Spleen (tissue), 11 donors: ENCODE measurements around the gene AURKAIP1. TPM values are rescaled to one million over a fixed set of nuclear protein-coding genes. Genes with fewer than 3 reads are reported as not detected.

Experiments
- DNase-seq: peaks from one replicate; pipeline ENCODE4 v3.0.0-alpha.2; 2020
- H3K27ac ChIP-seq, 8 donors: fragments of 200-600 bp; sonication (generic) in 7 of 8; 1 replicate in 4 of 8; 2 replicates in 4 of 8; pipeline versions ENCODE4 v1.5.0 to v1.8.0; 2016 to 2021; ENCODE audit warnings: inconsistent platforms in 4 of 8, mild to moderate bottlenecking in 4 of 8, moderate library complexity in 1 of 8
- H3K27me3 ChIP-seq, 7 donors: fragments of 200-600 bp; sonication (generic) in 6 of 7; replicated peaks in 1 of 7; 1 replicate in 4 of 7; 2 replicates in 3 of 7; pipeline versions ENCODE4 v1.5.0 to v1.8.0; 2016 to 2021; ENCODE audit warnings: inconsistent platforms in 3 of 7, mild to moderate bottlenecking in 1 of 7
- H3K36me3 ChIP-seq, 6 donors: fragments of 200-600 bp; sonication (generic) in 5 of 6; 1 replicate in 4 of 6; 2 replicates in 2 of 6; pipeline versions ENCODE4 v1.5.0 to v1.8.0; 2016 to 2021; ENCODE audit warnings: inconsistent platforms in 2 of 6
- H3K4me1 ChIP-seq, 6 donors: fragments of 200-600 bp; sonication (generic) in 5 of 6; 1 replicate in 3 of 6; 2 replicates in 3 of 6; pipeline versions ENCODE4 v1.5.0 to v1.8.0; 2016 to 2021; ENCODE audit warnings: inconsistent platforms in 3 of 6
- H3K4me3 ChIP-seq, 8 donors: fragments of 200-600 bp; sonication (generic) in 7 of 8; 1 replicate in 4 of 8; 2 replicates in 4 of 8; pipeline versions ENCODE4 v1.5.0 to v1.8.0; 2016 to 2021; ENCODE audit warnings: inconsistent platforms in 4 of 8, mild to moderate bottlenecking in 4 of 8, moderate library complexity in 2 of 8
- H3K9me3 ChIP-seq, 8 donors: fragments of 200-600 bp; sonication (generic) in 7 of 8; 1 replicate in 4 of 8; 2 replicates in 4 of 8; pipeline versions ENCODE4 v1.5.0 to v1.8.0; 2016 to 2021; ENCODE audit warnings: inconsistent platforms in 4 of 8
- POLR2A ChIP-seq, 3 donors: fragments of 450-650 bp; IDR thresholded peaks; one replicate each; pipeline ENCODE4 v1.5.1; 2017; ENCODE audit warnings: antibody characterized with exemption in 3 of 3, mild to moderate bottlenecking in 1 of 3
- POLR2AphosphoS5 ChIP-seq, 3 donors: sonication (generic); formaldehyde crosslinking; IDR thresholded peaks; one replicate each; pipeline ENCODE4 v1.5.1; 2017; ENCODE audit warnings: antibody characterized with exemption in 3 of 3
- WGBS, 5 donors: extraction: QIAGEN DNeasy Blood & Tissue Kit in 3 of 5; methylation state at CpG; one replicate each; pipeline versions ENCODE4 v1.1.5 to v1.1.7; 2013 to 2018; 5-methylcytosine and 5-hydroxymethylcytosine counted together
- intact Hi-C: fragments of 100-400 bp; cut with DNase I; formaldehyde crosslinking; loops from one replicate; pipeline ENCODE4 v1.15.0; 2023; ENCODE audit warnings: low total_unique reads
- polyA plus RNA-seq, 3 donors: library from polyadenylated mRNA; stranded (reverse); fragments of 200-250 nt; gene quantifications; one replicate each; pipeline ENCODE4 v1.2.1, GENCODE V29; 2013
- total RNA-seq, 7 donors: library from RNA; depleted of rRNA in 3 of 7; stranded (reverse); fragments of >200 nt in 3 of 7; fragmentation: NEBNext Ultra II Directional in 4 of 7; extraction: Animal tissue kit (Norgen Biotek cat#: 25700) in 4 of 7; gene quantifications; one replicate each; pipeline versions ENCODE4 v1.1.0 to v1.2.1, GENCODE V29; 2016 to 2021
- TF ChIP-seq, protein P1 (sequence below), 11 experiments: fragments of 200-600 bp in 7 of 11; fragments of 450-650 bp in 4 of 11; sonication (generic) in 4 of 11; IDR thresholded peaks in 8 of 11; conservative IDR thresholded peaks in 3 of 11; 1 replicate in 7 of 11; 2 replicates in 4 of 11; pipeline versions ENCODE4 v1.4.0 to v1.8.0; 2016 to 2021; ENCODE audit warnings: antibody characterized with exemption in 11 of 11, inconsistent platforms in 4 of 11, mild to moderate bottlenecking in 1 of 11
- donor health status: healthy with polysubstance abuse.
- donor health status: DM: no; HTN: no; CAD: no; lungs with moderate emphysema.
- donor health status: DM: no; HTN: no; CAD: no.
- donor health status: Bipolar disorder and iron deficiency.
- donor health status: healthy.
- donor health status: DM: no; HTN: no; CAD: no.
- donor health status: DM: yes; HTN: yes; CAD: no.

Gene AURKAIP1
- total and polyA plus RNA-seq, 10 donors: 61.3 to 174 (median 80.0) TPM

- intact Hi-C loops: no loop called here
- H3K27ac ChIP-seq: no peak overlapping the region
- no peak for DNase-seq
- peaks cover 13 to 44% (median 30%) of the 10 kb centered on the region in 6 donors for H3K4me1 ChIP-seq
- no peaks in the 10 kb centered on the region for H3K9me3 ChIP-seq
- no peaks in the 10 kb centered on the region for H3K27me3 ChIP-seq
- no peak overlapping the region for H3K4me3 ChIP-seq
- H3K36me3 ChIP-seq: peaks cover 0 to 14% (median 0%) of the 10 kb centered on the region in 6 donors
- WGBS, 5 donors: 86 to 93% (median 87%) methylated on average over 6 to 12 of the region's 12 CpGs
- TF ChIP-seq POLR2A (IDR thresholded peaks at IDR 0.05) (no peak), POLR2AphosphoS5 (IDR thresholded peaks at IDR 0.05) (no peak)
- TF ChIP-seq, protein P1, sequence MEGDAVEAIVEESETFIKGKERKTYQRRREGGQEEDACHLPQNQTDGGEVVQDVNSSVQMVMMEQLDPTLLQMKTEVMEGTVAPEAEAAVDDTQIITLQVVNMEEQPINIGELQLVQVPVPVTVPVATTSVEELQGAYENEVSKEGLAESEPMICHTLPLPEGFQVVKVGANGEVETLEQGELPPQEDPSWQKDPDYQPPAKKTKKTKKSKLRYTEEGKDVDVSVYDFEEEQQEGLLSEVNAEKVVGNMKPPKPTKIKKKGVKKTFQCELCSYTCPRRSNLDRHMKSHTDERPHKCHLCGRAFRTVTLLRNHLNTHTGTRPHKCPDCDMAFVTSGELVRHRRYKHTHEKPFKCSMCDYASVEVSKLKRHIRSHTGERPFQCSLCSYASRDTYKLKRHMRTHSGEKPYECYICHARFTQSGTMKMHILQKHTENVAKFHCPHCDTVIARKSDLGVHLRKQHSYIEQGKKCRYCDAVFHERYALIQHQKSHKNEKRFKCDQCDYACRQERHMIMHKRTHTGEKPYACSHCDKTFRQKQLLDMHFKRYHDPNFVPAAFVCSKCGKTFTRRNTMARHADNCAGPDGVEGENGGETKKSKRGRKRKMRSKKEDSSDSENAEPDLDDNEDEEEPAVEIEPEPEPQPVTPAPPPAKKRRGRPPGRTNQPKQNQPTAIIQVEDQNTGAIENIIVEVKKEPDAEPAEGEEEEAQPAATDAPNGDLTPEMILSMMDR (IDR thresholded peaks at IDR 0.05 in 8 of 11, conservative IDR thresholded peaks at IDR 0.05 in 3 of 11): no peak
These were observed 29.0 kb downstream of the AURKAIP1 start for GRCh38 chr1:1345860-1346500.

DNA sequence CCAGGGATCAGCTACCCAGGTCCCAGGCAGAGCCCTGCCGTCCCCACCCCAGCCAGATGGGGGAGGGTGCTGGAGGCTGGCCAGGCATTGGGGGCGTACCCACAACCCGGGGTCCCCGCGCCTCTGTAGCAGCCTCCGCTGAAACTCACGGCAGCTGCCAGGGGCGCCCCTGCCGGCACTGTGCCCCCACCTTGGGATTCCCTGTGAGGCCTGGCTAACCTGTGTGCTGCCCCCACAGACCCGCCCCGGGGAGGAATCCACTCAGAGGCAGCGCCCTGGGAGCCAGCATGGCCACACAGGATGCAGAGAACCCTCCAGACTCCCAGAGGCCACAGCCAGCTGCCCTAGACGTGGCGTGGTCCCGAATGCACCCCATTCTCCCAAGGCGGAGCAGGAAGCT lies 29.6 kb downstream of the AURKAIP1 start:
- no peak for TF ChIP-seq POLR2A (IDR thresholded peaks at IDR 0.05)
- intact Hi-C loops: no loop called here
- H3K4me3 ChIP-seq: no peak overlapping the region
- WGBS, 5 donors: 82 to 94% (median 85%) methylated on average over 9 to 16 of the region's 16 CpGs
- H3K9me3 ChIP-seq: no peaks in the 10 kb centered on the region
- H3K36me3 ChIP-seq: peaks cover 0 to 16% (median under 1%) of the 10 kb centered on the region in 6 donors
- no peak for DNase-seq
- H3K27me3 ChIP-seq: no peaks in the 10 kb centered on the region
- no peak overlapping the region for H3K27ac ChIP-seq
- H3K4me1 ChIP-seq: peaks cover 13 to 44% (median 30%) of the 10 kb centered on the region in 6 donors

- intact Hi-C loops: no loop called here
- no peaks in the 10 kb centered on the region for H3K27me3 ChIP-seq
- WGBS, 5 donors: 76 to 88% (median 85%) methylated on average over 7 to 15 of the region's 15 CpGs
- H3K36me3 ChIP-seq: peaks cover 0 to 22% (median 4%) of the 10 kb centered on the region in 6 donors
- H3K4me3 ChIP-seq: no peak overlapping the region
- H3K9me3 ChIP-seq: no peaks in the 10 kb centered on the region
- no peak for DNase-seq
- TF ChIP-seq, protein P1 (IDR thresholded peaks at IDR 0.05 in 8 of 11, conservative IDR thresholded peaks at IDR 0.05 in 3 of 11): peak in 2 of 11 experiments; percentile 27 to 32
- TF ChIP-seq POLR2AphosphoS5 (IDR thresholded peaks at IDR 0.05): no peak
- no peak overlapping the region for H3K27ac ChIP-seq
- H3K4me1 ChIP-seq: peaks cover 13 to 44% (median 30%) of the 10 kb centered on the region in 6 donors
These were observed 30.2 kb downstream of the AURKAIP1 start for GRCh38 chr1:1344655-1345361.

- no peak overlapping the region for H3K4me3 ChIP-seq
- H3K9me3 ChIP-seq: no peaks in the 10 kb centered on the region
- H3K4me1 ChIP-seq: peaks cover 13 to 44% (median 30%) of the 10 kb centered on the region in 6 donors
- WGBS, 5 donors: 84 to 95% (median 92%) methylated on average over 16 to 24 of the region's 24 CpGs
- no peak overlapping the region for H3K27ac ChIP-seq
- TF ChIP-seq POLR2A (IDR thresholded peaks at IDR 0.05): no peak
- TF ChIP-seq, protein P1 (IDR thresholded peaks at IDR 0.05 in 8 of 11, conservative IDR thresholded peaks at IDR 0.05 in 3 of 11): no peak
- TF ChIP-seq POLR2AphosphoS5 (IDR thresholded peaks at IDR 0.05): no peak
- no peaks in the 10 kb centered on the region for H3K27me3 ChIP-seq
- intact Hi-C loops: no loop called here
- no peak for DNase-seq
- H3K36me3 ChIP-seq: peaks cover 0 to 31% (median 8%) of the 10 kb centered on the region in 6 donors
These were observed 31.1 kb downstream of the AURKAIP1 start for GRCh38 chr1:1343811-1344421.
